ENCODE results near the gene SCAPER. TPM values are rescaled to one million over a fixed set of nuclear protein-coding genes. Genes with fewer than 3 reads are reported as not detected.
A peak's percentile ranks its signal among the peaks of the same experiment; 100 is the strongest.

The SCAPER gene
- total RNA-seq, 1 donor from 2014 or later: 20.8 TPM

GRCh38 chr15:76349301-76350070, 555.7 kb downstream of the SCAPER start:
- Histone ChIP-seq H3K27me3 (ENCODE audit: control insufficient read depth, insufficient read depth, low read length) (peaks cover 31% of the 10 kb centered on the region), H3K4me3 (ENCODE audit: low read depth, low read length) (no peak overlapping the region), H3K36me3 (ENCODE audit: control insufficient read depth, insufficient read depth, low read length) (no peaks in the 10 kb centered on the region)
- TF ChIP-seq, protein P1, sequence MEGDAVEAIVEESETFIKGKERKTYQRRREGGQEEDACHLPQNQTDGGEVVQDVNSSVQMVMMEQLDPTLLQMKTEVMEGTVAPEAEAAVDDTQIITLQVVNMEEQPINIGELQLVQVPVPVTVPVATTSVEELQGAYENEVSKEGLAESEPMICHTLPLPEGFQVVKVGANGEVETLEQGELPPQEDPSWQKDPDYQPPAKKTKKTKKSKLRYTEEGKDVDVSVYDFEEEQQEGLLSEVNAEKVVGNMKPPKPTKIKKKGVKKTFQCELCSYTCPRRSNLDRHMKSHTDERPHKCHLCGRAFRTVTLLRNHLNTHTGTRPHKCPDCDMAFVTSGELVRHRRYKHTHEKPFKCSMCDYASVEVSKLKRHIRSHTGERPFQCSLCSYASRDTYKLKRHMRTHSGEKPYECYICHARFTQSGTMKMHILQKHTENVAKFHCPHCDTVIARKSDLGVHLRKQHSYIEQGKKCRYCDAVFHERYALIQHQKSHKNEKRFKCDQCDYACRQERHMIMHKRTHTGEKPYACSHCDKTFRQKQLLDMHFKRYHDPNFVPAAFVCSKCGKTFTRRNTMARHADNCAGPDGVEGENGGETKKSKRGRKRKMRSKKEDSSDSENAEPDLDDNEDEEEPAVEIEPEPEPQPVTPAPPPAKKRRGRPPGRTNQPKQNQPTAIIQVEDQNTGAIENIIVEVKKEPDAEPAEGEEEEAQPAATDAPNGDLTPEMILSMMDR (IDR thresholded peaks at IDR 0.05; ENCODE audit: insufficient read depth, low read length, poor library complexity, severe bottlenecking): no peak
- no peak for DNase-seq (ENCODE audit: low read depth)

DNA sequence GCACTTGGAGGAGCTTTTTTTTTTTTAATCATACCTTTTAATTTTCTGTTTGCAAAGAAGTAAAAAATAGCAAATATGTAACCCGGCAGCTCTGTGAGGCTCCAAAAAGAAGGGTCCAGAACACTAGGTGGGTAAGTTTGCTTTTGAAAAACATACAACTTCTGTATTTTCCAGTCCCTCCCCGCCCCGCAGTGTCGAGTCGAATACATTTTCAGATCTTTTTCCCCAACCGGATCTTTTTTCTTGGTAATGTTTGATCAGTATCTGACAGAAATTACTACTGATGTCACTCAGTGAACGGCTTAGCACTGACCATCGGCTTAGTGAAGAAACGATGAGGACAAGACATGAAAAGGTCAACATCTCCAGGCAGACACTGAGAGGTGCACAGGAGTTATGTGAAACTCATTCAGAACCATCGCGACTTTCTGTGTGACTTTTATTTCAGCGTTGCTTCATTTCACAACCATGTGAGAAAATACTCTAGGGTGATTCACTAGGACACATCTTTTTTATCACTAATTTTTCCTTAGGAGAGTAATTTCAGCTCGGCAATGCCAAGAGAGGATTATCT, 557.6 kb downstream of the SCAPER start:
- TF ChIP-seq, protein P1 (IDR thresholded peaks at IDR 0.05; ENCODE audit: insufficient read depth, low read length, poor library complexity, severe bottlenecking): no peak
- DNase-seq (ENCODE audit: low read depth): no peak
- peaks cover 48% of the 10 kb centered on the region for H3K27me3 ChIP-seq (ENCODE audit: control insufficient read depth, insufficient read depth, low read length)
- H3K4me3 ChIP-seq (ENCODE audit: low read depth, low read length): no peak overlapping the region
- no peaks in the 10 kb centered on the region for H3K36me3 ChIP-seq (ENCODE audit: control insufficient read depth, insufficient read depth, low read length)

DNA sequence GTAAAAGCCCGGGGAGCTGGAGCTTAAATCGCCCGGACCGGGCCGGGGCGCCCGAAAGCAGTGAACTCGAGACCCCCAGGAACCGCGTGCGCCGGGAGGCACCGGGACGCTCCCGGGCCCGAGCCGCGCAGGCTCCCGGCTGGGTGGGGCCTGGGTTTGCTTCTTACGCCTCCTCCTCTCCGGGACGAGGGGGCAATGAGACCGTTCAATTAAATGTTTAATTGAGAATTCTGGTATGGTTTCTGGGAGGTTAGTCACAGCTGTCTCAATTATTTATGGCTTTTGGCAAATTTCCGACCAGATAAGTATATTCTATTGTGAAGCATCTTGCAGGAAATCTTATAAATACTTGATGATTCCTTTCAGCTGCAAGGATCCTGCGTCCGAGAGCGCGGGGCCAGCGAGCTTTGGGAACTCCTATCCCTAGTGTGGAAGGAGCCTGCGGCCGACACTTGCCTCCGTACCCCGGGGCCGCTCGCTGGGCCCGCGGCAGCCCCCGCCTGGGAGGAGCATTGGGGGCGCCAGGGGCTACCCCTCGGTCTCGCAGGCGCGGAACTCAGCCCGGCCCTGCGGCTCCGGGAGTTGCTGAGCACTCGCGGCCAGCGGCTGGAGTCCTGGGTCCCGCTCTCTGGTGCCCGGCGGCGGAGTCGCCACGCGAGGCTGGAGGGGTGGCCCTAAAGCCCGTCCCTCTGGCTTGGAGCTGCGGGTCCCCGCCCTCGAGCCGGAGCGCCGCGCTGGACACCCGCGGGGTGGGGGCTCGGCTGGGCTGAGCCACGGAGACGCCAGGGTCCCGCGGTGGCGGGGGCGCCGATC, 558.3 kb downstream of the SCAPER start:
- peaks cover 55% of the 10 kb centered on the region for H3K27me3 ChIP-seq (ENCODE audit: control insufficient read depth, insufficient read depth, low read length)
- peak overlapping the region; percentile 18 for H3K4me3 ChIP-seq (ENCODE audit: low read depth, low read length)
- no peaks in the 10 kb centered on the region for H3K36me3 ChIP-seq (ENCODE audit: control insufficient read depth, insufficient read depth, low read length)
- no peak for DNase-seq (ENCODE audit: low read depth)
- TF ChIP-seq, protein P1 (IDR thresholded peaks at IDR 0.05; ENCODE audit: insufficient read depth, low read length, poor library complexity, severe bottlenecking): no peak

- H3K27me3 ChIP-seq (ENCODE audit: control insufficient read depth, insufficient read depth, low read length): peaks cover 63% of the 10 kb centered on the region
- no peak for DNase-seq (ENCODE audit: low read depth)
- TF ChIP-seq, protein P1 (IDR thresholded peaks at IDR 0.05; ENCODE audit: insufficient read depth, low read length, poor library complexity, severe bottlenecking): no peak
- H3K36me3 ChIP-seq (ENCODE audit: control insufficient read depth, insufficient read depth, low read length): no peaks in the 10 kb centered on the region
- peak overlapping the region; percentile 18 for H3K4me3 ChIP-seq (ENCODE audit: low read depth, low read length)
These were observed 559.1 kb downstream of the SCAPER start for GRCh38 chr15:76345880-76346668.

GRCh38 chr15:76345583-76345879, 559.6 kb downstream of the SCAPER start:
- Histone ChIP-seq H3K36me3 (ENCODE audit: control insufficient read depth, insufficient read depth, low read length) (no peaks in the 10 kb centered on the region), H3K4me3 (ENCODE audit: low read depth, low read length) (no peak overlapping the region), H3K27me3 (ENCODE audit: control insufficient read depth, insufficient read depth, low read length) (peaks cover 68% of the 10 kb centered on the region)
- DNase-seq (ENCODE audit: low read depth): no peak
- TF ChIP-seq, protein P1 (IDR thresholded peaks at IDR 0.05; ENCODE audit: insufficient read depth, low read length, poor library complexity, severe bottlenecking): no peak

Data from kidney epithelial cell (primary cell).